WTC11 (cell line): ENCODE measurements around the gene NPAS2. TPM values are rescaled to one million over a fixed set of nuclear protein-coding genes. Genes with fewer than 3 reads are reported as not detected.

Experiments
- ATAC-seq: fragments of 200-7000 bp; cut with Tn5 transposase; 2 replicates; pipeline ENCODE4 v1.10.0; 2021; ENCODE audit warnings: mild to moderate bottlenecking, moderate library complexity
- CTCF ChIA-PET: fragments of 300-600 bp; sonication (Branson Sonifier 250); formaldehyde crosslinking; loops from one replicate; lab custom pipeline; 2021; ENCODE audit warnings: antibody characterized with exemption; lab: Charles Lee
- POLR2A ChIA-PET: fragments of 350-600 bp; sonication (Branson Sonifier 250); formaldehyde crosslinking; loops from one replicate; lab custom pipeline; 2021; ENCODE audit warnings: antibody characterized with exemption; lab: Charles Lee
- DNase-seq: peaks from one replicate; pipeline ENCODE4 v3.0.0; 2021; ENCODE audit warnings: low spot score
- H3K27ac Mint-ChIP-seq: 2 replicates; pipeline ENCODE4 v1.8.0; 2021; ENCODE audit warnings: mixed read lengths
- H3K27me3 Mint-ChIP-seq: 2 replicates; pipeline ENCODE4 v1.8.0; 2021; ENCODE audit warnings: low read depth, mild to moderate bottlenecking, moderate library complexity, mixed read lengths
- H3K36me3 Mint-ChIP-seq: 2 replicates; pipeline ENCODE4 v1.8.0; 2021; ENCODE audit warnings: mixed read lengths
- H3K4me1 Mint-ChIP-seq: 2 replicates; pipeline ENCODE4 v1.8.0; 2022; ENCODE audit warnings: mixed read lengths
- H3K4me3 Mint-ChIP-seq: 2 replicates; pipeline ENCODE4 v1.8.0; 2021; ENCODE audit warnings: mild to moderate bottlenecking, moderate library complexity, mixed read lengths
- H3K9me3 Mint-ChIP-seq: 2 replicates; pipeline ENCODE4 v1.8.0; 2021; ENCODE audit warnings: mixed read lengths
- FOXJ3 ChIP-seq: sonication (generic); formaldehyde crosslinking; IDR thresholded peaks from 2 replicates; pipeline ENCODE4 v1.9.0; 2021; ENCODE audit warnings: missing genetic modification reagents, mild to moderate bottlenecking, borderline replicate concordance
- ZNF121 ChIP-seq: sonication (generic); formaldehyde crosslinking; IDR thresholded peaks from 2 replicates; pipeline ENCODE4 v1.8.0; 2023; ENCODE audit warnings: missing genetic modification reagents
- ZNF232 ChIP-seq: sonication (generic); formaldehyde crosslinking; IDR thresholded peaks from 2 replicates; pipeline ENCODE4 v1.8.0; 2022; ENCODE audit warnings: mild to moderate bottlenecking, missing genetic modification reagents
- total RNA-seq: library from RNA; stranded (reverse); gene quantifications from 3 replicates; pipeline ENCODE4 v1.2.3, GENCODE V29; 2021

Gene NPAS2
- total RNA-seq, 1 experiment from 2014 or later = 2.6 TPM

DNA sequence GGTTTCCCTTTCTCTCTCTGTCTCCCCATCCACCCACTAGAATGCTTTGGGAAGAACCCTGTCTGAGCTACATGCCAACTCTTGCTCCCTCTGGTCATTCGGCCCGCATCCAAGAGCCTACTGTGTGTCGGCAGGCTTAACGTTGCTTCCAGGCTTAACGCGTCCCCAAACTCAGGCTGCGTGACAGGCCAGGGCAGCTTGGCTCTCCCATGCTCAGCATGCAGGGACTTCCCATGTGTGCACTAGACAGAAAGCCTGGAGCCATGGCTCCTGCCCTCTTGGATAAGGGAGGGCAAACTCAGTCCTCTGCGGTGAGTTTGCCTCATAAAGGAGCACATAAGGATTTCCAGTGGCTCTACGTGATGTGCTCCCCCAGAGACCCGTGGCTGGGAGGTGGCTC, 225.4 kb downstream of the NPAS2 start:
- ChIA-PET POLR2A (no interaction called here), CTCF (interaction anchor here (0.8 to 1.5 kb wide), 2 partner anchors 9 to 143 kb away, joined by 3 to 5 read pairs; no protein-coding TSS in a partner anchor)
- ATAC-seq = no peak
- no peaks in the 10 kb centered on the region for H3K27me3 Mint-ChIP-seq
- peaks cover 2% of the 10 kb centered on the region for H3K9me3 Mint-ChIP-seq
- no peak for DNase-seq
- H3K4me1 Mint-ChIP-seq = peaks cover 25% of the 10 kb centered on the region
- no peak overlapping the region; the same call in 1 of the 2 replicates for H3K27ac Mint-ChIP-seq
- no peak overlapping the region for H3K4me3 Mint-ChIP-seq
- peak; percentile 85 for TF ChIP-seq ZNF121 (CRISPR knock-in tag)
- no peak for TF ChIP-seq ZNF232 (CRISPR knock-in tag)
- no peak for TF ChIP-seq FOXJ3 (CRISPR knock-in tag)
- peaks cover 28% of the 10 kb centered on the region for H3K36me3 Mint-ChIP-seq

Other genes starting within 250 kb of the NPAS2 start
- 1,590 to 1,874 TPM (median 1,822 TPM) in 3 replicates for gene RPL31, start 182.2 kb downstream of the NPAS2 start, total RNA-seq